Activated CD8-positive, alpha-beta memory T cell treated with anti-CD3 and anti-CD28 coated beads, Interleukin-2, amount 10 ng/mL, durations not matched to agents 7 days and 5 days (primary cell): ENCODE measurements around the gene NPM3. TPM values are rescaled to one million over a fixed set of nuclear protein-coding genes. Genes with fewer than 3 reads are reported as not detected.

ENCODE experiments used
- ATAC-seq: fragments of 150-1000 bp; cut with Tn5 transposase; one replicate; pipeline ENCODE4 v1.10.0; 2021; ENCODE audit warnings: moderate library complexity
- CTCF ChIA-PET: fragments of 350-600 bp; sonication (Branson Sonifier 250); formaldehyde crosslinking; loops from one replicate; lab custom pipeline; 2021; ENCODE audit warnings: antibody characterized with exemption; lab: Charles Lee
- DNase-seq: peaks from one replicate; pipeline ENCODE4 v3.0.0-alpha.2; 2020
- H3K27ac Mint-ChIP-seq: one replicate; pipeline ENCODE4 v1.8.0; 2021; ENCODE audit warnings: mild to moderate bottlenecking, mixed read lengths
- H3K27me3 Mint-ChIP-seq: one replicate; pipeline ENCODE4 v1.8.0; 2021; ENCODE audit warnings: mixed read lengths
- H3K36me3 Mint-ChIP-seq: one replicate; pipeline ENCODE4 v1.8.0; 2021; ENCODE audit warnings: mild to moderate bottlenecking, mixed read lengths
- H3K4me1 Mint-ChIP-seq: one replicate; pipeline ENCODE4 v1.8.0; 2021; ENCODE audit warnings: mixed read lengths
- H3K4me3 Mint-ChIP-seq: one replicate; pipeline ENCODE4 v1.8.0; 2021; ENCODE audit warnings: mild to moderate bottlenecking, moderate library complexity, mixed read lengths
- H3K9me3 Mint-ChIP-seq: one replicate; pipeline ENCODE4 v1.8.0; 2022; ENCODE audit warnings: low read depth, mixed read lengths
- total RNA-seq, 2 experiments: library from RNA; stranded (reverse); gene quantifications; one replicate each; pipeline ENCODE4 v1.2.3, GENCODE V29; 2021

Gene NPM3
- total RNA-seq, 2 experiments from 2014 or later: 46.1 to 75.4 TPM

DNA sequence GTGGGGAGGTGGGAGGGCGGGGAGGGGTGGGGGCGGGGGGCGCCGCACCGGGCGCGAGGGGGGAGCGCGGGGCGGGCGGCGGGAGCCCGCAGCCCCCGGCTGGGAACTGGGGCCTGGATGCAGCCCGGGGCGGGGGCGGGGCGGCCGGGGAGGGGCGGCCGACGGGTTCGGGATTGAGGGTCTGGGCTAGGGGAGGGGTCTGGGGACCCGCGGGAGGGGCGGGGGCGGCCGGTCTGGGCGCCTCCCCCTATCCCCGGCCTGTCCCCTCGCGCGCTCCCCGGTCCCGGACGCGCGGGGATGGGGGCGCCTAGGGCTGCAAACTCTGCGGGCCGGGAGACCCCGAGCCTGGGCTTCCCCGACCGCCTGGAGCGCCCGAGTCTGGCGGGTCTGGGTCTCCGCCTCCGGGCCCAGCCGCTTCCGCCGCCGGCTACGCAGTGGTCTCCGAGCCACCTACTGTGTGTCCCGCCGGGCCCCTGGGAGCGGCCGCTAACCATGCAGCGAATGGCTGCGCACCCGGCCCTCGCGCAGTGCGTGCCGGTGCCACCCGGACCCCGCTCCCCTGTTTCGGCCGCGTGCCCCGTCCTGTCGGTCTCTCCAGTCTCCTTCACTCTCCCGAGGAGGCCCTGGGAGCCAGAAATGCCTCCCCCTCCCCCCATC is 7.0 kb downstream of the NPM3 start:
- H3K4me1 Mint-ChIP-seq: peaks cover 22% of the 10 kb centered on the region
- H3K9me3 Mint-ChIP-seq: no peaks in the 10 kb centered on the region
- peaks cover 67% of the 10 kb centered on the region for H3K27me3 Mint-ChIP-seq
- no peaks in the 10 kb centered on the region for H3K36me3 Mint-ChIP-seq
- DNase-seq: peak; percentile 26
- CTCF ChIA-PET: no interaction called here
- ATAC-seq: no peak
- H3K27ac Mint-ChIP-seq: no peak overlapping the region
- H3K4me3 Mint-ChIP-seq: no peak overlapping the region

DNA sequence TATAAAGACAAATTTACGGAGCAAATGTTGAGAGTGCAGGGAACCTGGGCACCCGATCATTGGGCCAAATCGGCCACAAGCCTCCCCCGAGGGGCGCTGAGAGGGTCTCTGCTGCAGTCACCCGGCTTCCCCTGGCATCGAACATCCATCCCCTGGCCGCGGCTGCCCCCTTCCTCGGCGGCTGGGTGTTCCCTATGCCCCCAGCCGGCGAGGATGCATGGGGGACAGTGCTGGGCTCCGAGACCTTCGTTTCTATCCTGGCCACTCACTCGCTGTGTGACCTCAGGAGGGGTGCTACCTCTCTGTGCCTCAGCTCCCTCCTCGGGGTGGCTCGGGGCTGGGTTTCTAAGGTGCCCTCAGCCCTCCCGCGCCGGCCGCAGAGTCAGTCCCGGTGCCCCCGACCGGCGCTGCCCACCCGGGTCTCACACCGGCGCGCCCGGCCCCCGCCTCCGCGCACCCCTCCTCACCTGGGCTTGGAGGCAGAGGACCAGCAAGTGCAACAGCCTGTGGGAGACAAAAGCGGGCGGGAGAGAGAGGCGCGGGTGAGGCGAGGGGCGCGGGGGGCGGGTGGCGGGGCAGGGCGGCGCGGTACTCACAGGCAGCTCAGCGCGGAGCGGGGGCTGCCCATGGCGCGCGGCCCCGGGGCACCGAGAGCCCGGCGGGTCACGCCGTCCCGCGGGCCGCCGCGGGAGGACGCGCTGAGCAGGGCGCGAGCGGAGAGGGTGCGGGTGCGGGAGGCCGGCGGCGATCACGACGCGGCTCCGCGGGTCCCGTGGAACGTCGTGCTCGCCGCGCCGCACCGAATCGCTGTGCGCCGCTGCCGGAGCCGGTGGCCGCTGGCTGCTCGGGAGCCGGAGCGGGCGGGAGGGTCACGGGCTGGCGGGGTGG is 7.7 kb downstream of the NPM3 start, which contains the start of gene FGF8:
Gene FGF8, minus strand, starts transcription at position 842 of the 888 bp plus-strand sequence. Its CDS starts 214 bp downstream, at position 628.
- no peaks in the 10 kb centered on the region for H3K9me3 Mint-ChIP-seq
- no peaks in the 10 kb centered on the region for H3K36me3 Mint-ChIP-seq
- CTCF ChIA-PET: interaction anchor here (1.3 to 2.3 kb wide), 3 partner anchors 8 to 239 kb away, joined by 3 to 12 read pairs (median 4); partner anchors contain the start of gene NPM3
- DNase-seq: peak; percentile 31
- H3K27ac Mint-ChIP-seq: no peak within 1 kb of the TSS
- peaks cover 18% of the 10 kb centered on the region for H3K4me1 Mint-ChIP-seq
- H3K27me3 Mint-ChIP-seq: peaks cover 69% of the 10 kb centered on the region
- ATAC-seq: no peak
- H3K4me3 Mint-ChIP-seq: no peak within 1 kb of the TSS

DNA sequence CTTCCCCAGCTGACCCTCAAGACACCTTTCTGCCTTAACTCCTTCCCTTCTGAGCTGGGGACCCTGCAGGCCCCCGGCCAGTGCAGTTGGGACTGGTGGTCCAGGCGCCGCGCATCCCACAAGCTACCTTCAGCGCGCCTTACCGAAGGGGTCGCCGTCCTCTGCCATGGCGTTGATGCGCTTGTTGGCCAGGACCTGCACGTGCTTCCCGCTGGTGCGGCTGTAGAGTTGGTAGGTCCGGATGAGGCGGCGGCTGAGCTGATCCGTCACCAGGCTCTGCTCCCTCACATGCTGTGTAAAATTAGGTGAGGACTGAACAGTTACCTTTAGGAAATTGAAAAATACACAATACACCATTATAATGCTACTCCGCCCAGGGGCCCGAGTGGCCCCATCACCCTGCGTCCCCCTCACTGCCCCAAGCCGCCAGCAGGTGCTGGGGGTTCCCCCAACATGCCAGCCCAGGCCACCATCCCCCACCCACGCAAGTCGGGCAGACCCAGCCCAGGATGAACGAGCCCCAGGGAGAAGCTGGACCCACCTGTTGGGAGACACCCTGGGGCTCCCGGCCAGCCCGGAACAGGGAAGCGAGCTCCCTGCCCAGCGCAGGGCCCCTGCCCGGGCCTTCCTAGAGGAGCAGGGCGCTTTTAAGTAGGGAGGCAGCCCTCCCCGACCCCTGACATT is 8.5 kb downstream of the NPM3 start:
- DNase-seq: no peak
- H3K9me3 Mint-ChIP-seq: no peaks in the 10 kb centered on the region
- no peak overlapping the region for H3K4me3 Mint-ChIP-seq
- no peak for ATAC-seq
- H3K36me3 Mint-ChIP-seq: no peaks in the 10 kb centered on the region
- no peak overlapping the region for H3K27ac Mint-ChIP-seq
- H3K27me3 Mint-ChIP-seq: peaks cover 69% of the 10 kb centered on the region
- peaks cover 12% of the 10 kb centered on the region for H3K4me1 Mint-ChIP-seq
- CTCF ChIA-PET: interaction anchor here (1.3 to 2.3 kb wide), 4 partner anchors 9 to 548 kb away, joined by 3 to 12 read pairs (median 4); partner anchors contain the start of gene NPM3

DNA sequence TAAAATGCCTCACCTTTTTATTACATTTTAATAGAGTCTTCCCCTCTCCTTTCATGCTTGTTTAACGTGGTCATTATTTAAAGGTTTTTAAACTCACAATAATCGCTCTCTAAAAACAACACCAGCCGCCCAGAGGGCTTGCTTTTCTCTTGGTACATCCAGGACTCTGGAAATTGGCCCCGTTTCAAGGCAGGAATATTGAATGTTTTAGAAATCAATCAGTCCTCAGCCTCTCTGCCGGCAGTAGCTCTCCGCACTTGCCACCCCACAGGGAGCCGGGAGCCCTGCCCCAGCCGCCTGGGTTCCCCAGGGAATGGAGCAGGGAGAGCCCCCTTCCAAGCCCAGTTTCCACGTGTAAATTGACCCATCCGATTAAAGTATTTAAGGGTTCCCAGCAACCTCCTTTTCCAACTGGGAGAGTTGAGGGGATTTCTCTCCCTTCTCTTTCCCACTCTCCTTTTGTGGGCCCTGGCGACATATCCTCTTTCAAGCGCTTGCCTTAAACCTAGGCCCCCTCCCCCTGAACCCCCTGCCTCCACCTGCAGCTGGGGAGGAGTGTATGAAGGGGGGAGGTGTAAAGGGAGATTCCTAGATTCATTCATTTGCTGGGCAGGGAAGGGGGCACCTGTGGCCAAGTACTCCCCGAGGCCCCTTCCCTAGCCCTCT is 9.2 kb downstream of the NPM3 start:
- H3K9me3 Mint-ChIP-seq: no peaks in the 10 kb centered on the region

DNA sequence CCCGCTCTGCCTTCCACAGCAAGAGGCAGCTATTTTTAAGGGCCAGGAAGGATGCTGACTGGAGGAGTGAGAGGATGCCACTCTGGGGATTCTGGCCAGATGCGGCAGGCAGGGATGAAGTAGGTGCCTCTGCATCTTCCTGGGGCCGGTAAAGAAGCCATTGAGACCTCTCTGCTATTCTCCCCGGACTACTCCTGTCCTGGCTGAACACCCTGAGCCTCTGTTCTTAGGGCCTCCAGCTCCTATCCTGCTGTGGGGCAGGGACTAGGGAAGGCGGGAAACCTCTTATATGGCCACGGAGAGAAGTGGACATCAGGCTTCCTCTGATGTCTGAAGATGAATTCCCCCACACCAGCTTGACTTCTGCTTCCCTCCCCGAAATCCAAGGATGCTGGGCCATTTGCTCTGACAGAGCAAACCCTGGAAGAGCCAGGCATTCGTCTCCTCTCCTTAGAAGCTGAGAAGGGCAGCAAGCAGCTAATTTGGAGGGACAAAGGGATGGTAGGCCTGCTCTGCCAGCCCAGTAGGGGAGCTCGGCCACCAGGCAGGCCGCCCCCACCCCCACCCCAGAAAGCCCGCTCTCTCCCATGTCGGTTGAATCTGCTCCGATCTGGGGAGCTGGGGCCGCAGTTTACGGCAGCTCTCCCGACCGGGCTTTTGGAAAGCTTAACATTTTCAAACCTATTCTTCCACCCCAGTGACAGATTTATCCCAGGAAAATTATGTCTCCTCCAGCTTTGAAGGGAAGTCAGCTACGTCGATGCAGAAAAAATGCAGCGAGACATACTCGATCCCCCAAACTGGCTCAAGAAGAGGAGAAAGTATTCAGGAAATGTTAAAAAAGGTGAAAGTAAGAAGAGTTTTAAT is 10.1 kb downstream of the NPM3 start:
- Mint-ChIP-seq H3K4me3 (no peak overlapping the region), H3K27ac (no peak overlapping the region), H3K27me3 (peaks cover 68% of the 10 kb centered on the region), H3K36me3 (no peaks in the 10 kb centered on the region), H3K4me1 (peaks cover 4% of the 10 kb centered on the region), H3K9me3 (no peaks in the 10 kb centered on the region)
- no peak for DNase-seq
- no peak for ATAC-seq
- CTCF ChIA-PET: interaction anchor here (1.1 to 3.4 kb wide), 5 partner anchors 9 to 546 kb away, joined by 3 to 25 read pairs (median 7); partner anchors contain the start of gene NPM3

More for the DNA sequence above, 9.2 kb downstream of the NPM3 start:
- ATAC-seq (no peak), DNase-seq (no peak)
- Mint-ChIP-seq H3K4me3 (no peak overlapping the region), H3K36me3 (no peaks in the 10 kb centered on the region), H3K27me3 (peaks cover 69% of the 10 kb centered on the region), H3K4me1 (peaks cover 8% of the 10 kb centered on the region), H3K27ac (no peak overlapping the region)
- CTCF ChIA-PET: interaction anchor here (1.3 to 3.4 kb wide), 5 partner anchors 8 to 547 kb away, joined by 3 to 25 read pairs (median 4); partner anchors contain the start of gene NPM3

DNA sequence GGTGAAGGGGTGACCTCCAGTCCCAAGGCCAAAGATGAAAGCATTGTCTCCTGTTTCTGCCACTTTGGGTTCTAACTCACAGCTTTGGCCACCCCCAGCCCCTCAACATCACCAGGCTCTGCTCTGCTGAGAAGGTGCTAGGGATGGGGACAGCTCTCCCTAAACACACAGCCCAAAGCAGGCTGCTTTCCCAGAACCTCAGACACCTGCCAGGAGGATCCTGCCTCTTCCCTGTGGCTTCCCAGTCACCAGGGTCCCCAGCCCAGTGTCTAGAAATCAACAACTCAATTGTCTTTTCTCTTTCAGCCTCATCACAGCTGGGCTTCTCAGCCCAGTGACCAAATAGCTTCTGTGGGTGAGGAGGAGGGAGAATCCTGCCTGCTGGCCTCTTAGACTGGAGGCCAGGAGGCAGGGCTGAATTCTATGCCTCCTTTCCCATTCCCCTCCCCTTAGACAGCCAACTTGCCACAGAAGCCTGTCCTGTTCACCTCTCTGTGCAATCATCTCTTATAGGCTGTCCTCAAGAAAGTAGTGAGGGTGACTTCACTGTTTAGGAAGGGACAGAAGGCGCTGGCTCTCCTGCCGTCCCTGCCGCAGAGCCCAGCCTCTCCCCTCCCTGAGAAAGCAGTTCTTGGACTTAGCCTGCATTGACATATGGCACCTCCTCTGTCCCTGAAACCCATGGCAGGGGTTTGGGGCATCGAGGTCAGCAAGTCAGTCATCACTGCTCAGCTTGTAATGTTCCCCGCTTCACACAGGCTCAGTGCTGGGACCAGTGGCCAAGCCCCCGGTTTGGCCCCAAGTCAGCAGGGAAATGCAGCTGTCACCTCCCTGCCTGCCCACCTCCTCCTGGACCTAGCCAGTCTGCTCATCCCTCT is 11.0 kb downstream of the NPM3 start:
- no peak overlapping the region for H3K27ac Mint-ChIP-seq
- no peak for ATAC-seq
- H3K4me3 Mint-ChIP-seq: no peak overlapping the region
- H3K4me1 Mint-ChIP-seq: peaks cover 4% of the 10 kb centered on the region
- DNase-seq: no peak
- no peaks in the 10 kb centered on the region for H3K9me3 Mint-ChIP-seq
- peaks cover 63% of the 10 kb centered on the region for H3K27me3 Mint-ChIP-seq
- CTCF ChIA-PET: interaction anchor here (0.8 to 3.4 kb wide), 4 partner anchors 10 to 170 kb away, joined by 3 to 25 read pairs (median 5); partner anchors contain the start of gene NPM3
- H3K36me3 Mint-ChIP-seq: no peaks in the 10 kb centered on the region

DNA sequence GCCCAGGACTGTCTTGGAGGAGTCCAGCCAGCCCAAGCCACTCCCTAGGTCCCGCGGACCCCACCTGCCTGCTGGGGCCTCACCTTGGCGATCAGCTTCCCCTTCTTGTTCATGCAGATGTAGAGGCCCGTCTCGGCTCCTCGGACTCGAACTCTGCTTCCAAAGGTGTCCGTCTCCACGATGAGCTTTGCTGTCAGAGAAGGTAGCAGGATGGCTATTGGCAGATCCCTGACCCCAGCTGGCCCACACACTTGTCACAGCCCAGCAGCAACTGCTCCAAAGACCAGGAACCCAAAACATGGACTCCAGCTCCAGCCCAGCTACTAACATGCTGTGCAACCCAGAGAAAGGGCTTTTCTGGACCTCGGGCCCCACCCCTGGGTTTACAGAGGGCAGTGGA is 11.9 kb downstream of the NPM3 start:
- no peak for DNase-seq
- Mint-ChIP-seq H3K27me3 (peaks cover 63% of the 10 kb centered on the region), H3K36me3 (no peaks in the 10 kb centered on the region), H3K4me3 (no peak overlapping the region), H3K27ac (no peak overlapping the region), H3K9me3 (no peaks in the 10 kb centered on the region), H3K4me1 (peaks cover 4% of the 10 kb centered on the region)
- CTCF ChIA-PET: interaction anchor here (0.8 to 3.4 kb wide), 3 partner anchors 11 to 237 kb away, joined by 3 to 25 read pairs (median 7); partner anchors contain the start of gene NPM3
- ATAC-seq: no peak

DNA sequence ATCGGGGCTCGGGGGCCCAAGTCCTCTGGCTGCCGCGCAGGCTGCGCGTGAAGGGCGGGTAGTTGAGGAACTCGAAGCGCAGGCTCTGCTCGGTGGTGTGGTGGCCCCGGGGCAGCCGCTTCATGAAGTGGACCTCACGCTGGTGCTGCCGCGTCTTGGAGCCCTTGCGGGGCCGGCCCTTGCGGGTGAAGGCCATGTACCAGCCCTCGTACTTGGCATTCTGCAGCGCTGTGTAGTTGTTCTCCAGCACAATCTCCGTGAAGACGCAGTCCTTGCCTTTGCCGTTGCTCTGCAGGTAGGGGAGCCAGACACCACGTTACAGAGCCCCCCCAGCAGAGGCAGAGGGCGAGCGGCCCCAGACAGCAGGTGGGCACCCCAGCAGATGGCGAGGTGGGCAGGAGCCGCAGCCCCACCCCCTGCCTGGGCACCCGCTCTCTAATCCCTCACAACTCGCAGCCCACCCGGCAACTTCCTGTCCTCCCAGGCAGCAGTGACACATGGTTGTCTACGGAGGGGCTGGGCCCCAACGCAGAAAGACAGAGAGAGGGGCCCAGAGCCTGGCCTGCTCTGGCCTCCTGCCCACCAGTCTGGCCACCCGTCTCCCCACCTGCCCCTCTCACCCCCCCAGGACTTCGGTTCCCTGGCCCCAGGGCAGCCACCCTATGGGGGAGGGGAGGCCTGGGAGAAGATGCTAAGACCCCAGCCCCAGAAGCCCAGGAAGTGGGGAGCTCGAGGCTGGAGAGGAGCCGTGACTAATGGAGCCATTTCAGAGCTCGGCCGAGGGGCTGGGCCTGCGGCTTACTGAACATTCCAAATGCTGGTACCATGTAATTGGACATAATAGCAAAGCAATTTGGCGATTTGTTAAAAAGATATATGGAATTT is 12.7 kb downstream of the NPM3 start:
- ATAC-seq: no peak
- H3K27ac Mint-ChIP-seq: no peak overlapping the region
- H3K27me3 Mint-ChIP-seq: peaks cover 69% of the 10 kb centered on the region

DNA sequence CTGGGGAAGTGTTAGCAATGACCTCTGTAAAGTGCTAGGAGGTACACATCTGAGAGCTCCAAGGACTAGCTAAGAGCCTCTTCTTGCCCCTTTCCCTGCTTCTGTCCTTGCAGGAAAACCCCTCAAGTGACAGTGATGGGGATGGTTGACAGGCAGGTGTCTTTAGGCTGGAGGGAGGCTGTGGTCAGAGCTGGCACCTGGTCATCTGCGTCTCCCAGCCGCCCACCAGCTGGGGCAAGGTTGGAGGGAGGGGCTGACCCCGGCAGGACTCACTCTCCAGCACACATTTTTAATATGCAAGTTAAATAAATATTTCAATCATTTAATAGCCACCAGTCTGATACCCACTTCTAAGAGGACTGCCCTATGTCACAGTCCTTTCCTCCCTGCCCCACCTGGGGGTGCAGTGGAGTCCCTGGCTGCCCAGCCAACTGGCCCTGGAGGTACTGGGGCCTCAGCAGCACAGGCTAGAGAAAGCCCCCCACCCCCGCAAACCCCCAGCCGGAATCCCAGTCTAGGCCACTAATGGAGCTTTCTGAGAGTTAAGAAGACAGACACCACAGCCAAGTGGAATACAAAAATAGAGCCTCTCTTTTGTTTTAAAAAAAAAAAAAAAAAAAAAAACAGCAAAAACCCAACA is 13.6 kb downstream of the NPM3 start:
- Mint-ChIP-seq H3K27me3 (peaks cover 64% of the 10 kb centered on the region), H3K4me3 (no peak overlapping the region), H3K36me3 (no peaks in the 10 kb centered on the region), H3K27ac (no peak overlapping the region), H3K9me3 (no peaks in the 10 kb centered on the region), H3K4me1 (peaks cover 2% of the 10 kb centered on the region)
- no peak for DNase-seq
- no peak for ATAC-seq
- CTCF ChIA-PET: interaction anchor here (1.3 to 3.0 kb wide), 2 partner anchors 10 to 167 kb away, joined by 4 to 20 read pairs; no protein-coding TSS in a partner anchor

More for the DNA sequence above, 12.7 kb downstream of the NPM3 start:
- Mint-ChIP-seq H3K4me1 (peaks cover 4% of the 10 kb centered on the region), H3K36me3 (no peaks in the 10 kb centered on the region), H3K4me3 (no peak overlapping the region), H3K9me3 (no peaks in the 10 kb centered on the region)
- CTCF ChIA-PET: interaction anchor here (0.8 to 3.4 kb wide), 2 partner anchors 11 to 238 kb away, joined by 3 to 25 read pairs; partner anchors contain the start of gene NPM3
- no peak for DNase-seq

DNA sequence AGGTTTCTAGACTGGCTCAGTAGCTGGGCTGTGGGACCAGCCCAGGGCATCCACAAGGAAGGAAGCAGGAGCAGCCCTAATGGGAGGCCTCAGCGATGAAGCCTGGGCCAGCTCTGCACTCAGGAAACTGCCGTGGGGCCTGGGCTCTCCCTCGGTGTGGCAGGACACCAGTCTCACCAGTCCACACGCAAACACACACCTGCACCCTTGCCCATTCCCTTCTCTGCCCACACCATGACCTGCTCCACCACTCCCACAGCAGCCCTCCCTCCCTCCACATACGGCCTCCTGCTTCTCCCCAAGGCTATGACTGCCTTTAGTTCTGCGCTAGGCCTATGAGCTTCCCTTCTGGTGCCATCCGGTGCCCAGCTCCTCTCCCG is 14.5 kb downstream of the NPM3 start:
- Mint-ChIP-seq H3K9me3 (no peaks in the 10 kb centered on the region), H3K36me3 (no peaks in the 10 kb centered on the region), H3K4me1 (peaks cover 2% of the 10 kb centered on the region), H3K4me3 (no peak overlapping the region), H3K27me3 (peaks cover 56% of the 10 kb centered on the region), H3K27ac (no peak overlapping the region)
- ATAC-seq (no peak), DNase-seq (no peak)
- CTCF ChIA-PET: interaction anchor here (1.3 to 3.0 kb wide), 2 partner anchors 11 to 166 kb away, joined by 4 to 20 read pairs; no protein-coding TSS in a partner anchor
